GM12864 (cell line): ENCODE data around the gene RBM26.

Experiments
- DNase-seq: peaks from one replicate; pipeline ENCODE4 v3.0.0-alpha.2; 2011; ENCODE audit warnings: low read depth
- H3K4me3 ChIP-seq: 2 replicates; pipeline ENCODE4 v1.5.1; 2011; ENCODE audit warnings: mild to moderate bottlenecking, low read depth, low read length, control low read depth
- CTCF ChIP-seq: IDR thresholded peaks from 2 replicates; pipeline ENCODE4 v1.5.1; 2011; ENCODE audit warnings: low read depth, mild to moderate bottlenecking, moderate library complexity, low read length, control low read depth, inconsistent platforms; ENCODE audit errors: missing control alignments

The RBM26 gene

GRCh38 chr13:79402074-79402635 is 3.9 kb downstream of the RBM26 start:
- DNase-seq = no peak
- no peak overlapping the region; the same call in 1 of the 2 replicates for H3K4me3 ChIP-seq
- TF ChIP-seq CTCF = no peak

GRCh38 chr13:79401259-79402070 is 4.6 kb downstream of the RBM26 start:
- no peak overlapping the region for H3K4me3 ChIP-seq
- no peak for DNase-seq
- peak; percentile 11 for TF ChIP-seq CTCF

DNA sequence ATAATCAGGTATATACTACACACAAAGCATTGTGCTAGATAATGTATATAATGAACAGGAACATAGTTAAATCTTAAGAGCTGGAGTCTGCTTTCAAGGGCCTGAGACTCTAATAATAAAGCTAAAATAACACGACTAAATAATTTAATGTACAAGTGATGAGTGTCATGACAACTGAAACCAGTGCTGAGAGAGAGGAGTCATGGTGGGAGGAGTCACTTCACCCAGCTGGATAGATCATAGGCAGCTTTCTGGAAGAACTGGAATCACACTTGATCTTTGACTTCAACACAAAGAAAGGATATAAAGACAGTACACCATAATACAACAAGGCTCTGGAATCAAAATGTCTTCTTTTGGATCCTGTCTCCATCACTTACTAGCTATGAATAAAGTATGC is 7.1 kb downstream of the RBM26 start:
- no peak overlapping the region for H3K4me3 ChIP-seq
- no peak for DNase-seq
- no peak for TF ChIP-seq CTCF

DNA sequence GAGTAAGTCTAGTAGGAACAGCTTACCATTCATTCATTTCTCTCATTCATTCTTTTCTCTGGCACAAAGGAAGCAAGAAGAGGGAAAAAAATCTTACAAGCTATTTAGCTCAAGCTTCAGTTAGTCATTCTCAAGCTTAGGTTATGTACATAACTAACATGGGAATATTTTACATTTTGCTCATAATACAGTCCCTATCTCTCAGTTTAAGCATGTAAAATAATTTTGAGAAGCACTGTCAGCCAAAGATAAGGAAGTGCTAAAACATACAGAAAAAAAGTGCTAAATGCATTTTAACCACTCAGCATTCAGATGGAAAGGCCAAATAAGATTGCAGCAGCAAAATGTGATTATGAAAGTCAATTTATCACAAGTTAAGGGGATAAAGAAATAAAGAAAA is 7.9 kb downstream of the RBM26 start:
- no peak overlapping the region for H3K4me3 ChIP-seq
- TF ChIP-seq CTCF = no peak
- DNase-seq = no peak

GRCh38 chr13:79395881-79396280 is 10.2 kb downstream of the RBM26 start:
- no peak overlapping the region for H3K4me3 ChIP-seq
- no peak for DNase-seq
- TF ChIP-seq CTCF = no peak

- peak overlapping the region; percentile 1; the same call in 1 of the 2 replicates for H3K4me3 ChIP-seq
- peak; percentile 57 for DNase-seq
- no peak for TF ChIP-seq CTCF
Measured at GRCh38 chr13:79393564-79394249, 12.3 kb downstream of the RBM26 start.
